IgD-negative memory B cell (primary cell): ENCODE data around the gene CABCOCO1. TPM values are rescaled to one million over a fixed set of nuclear protein-coding genes. Genes with fewer than 3 reads are reported as not detected.

Experiments
- H3K27ac Mint-ChIP-seq, 3 donors: one replicate each; pipeline ENCODE4 v1.8.0; 2020 to 2022; ENCODE audit warnings: mild to moderate bottlenecking in 3 of 3, mixed read lengths in 3 of 3, moderate library complexity in 1 of 3
- H3K27me3 Mint-ChIP-seq: one replicate; pipeline ENCODE4 v1.8.0; 2021; ENCODE audit warnings: mixed read lengths
- H3K36me3 Mint-ChIP-seq: one replicate; pipeline ENCODE4 v1.8.0; 2020; ENCODE audit warnings: mild to moderate bottlenecking, mixed read lengths
- H3K4me1 Mint-ChIP-seq, 3 donors: one replicate each; pipeline ENCODE4 v1.8.0; 2020 to 2022; ENCODE audit warnings: mixed read lengths in 3 of 3, mild to moderate bottlenecking in 1 of 3
- H3K4me3 Mint-ChIP-seq, 4 donors: one replicate each; pipeline ENCODE4 v1.8.0; 2020 to 2022; ENCODE audit warnings: mild to moderate bottlenecking in 4 of 4, mixed read lengths in 4 of 4, moderate library complexity in 3 of 4
- H3K9me3 Mint-ChIP-seq, 3 donors: one replicate each; pipeline ENCODE4 v1.8.0; 2020 to 2021; ENCODE audit warnings: mixed read lengths in 3 of 3, mild to moderate bottlenecking in 1 of 3
- polyA plus RNA-seq: library from polyadenylated mRNA; unstranded; fragments of 300-500 nt; fragmentation: Illumina TruSeq; gene quantifications from one replicate; pipeline ENCODE4 v1.2.3, GENCODE V29; 2021

The CABCOCO1 gene
- polyA plus RNA-seq, 1 donor from 2014 or later, result not detected

GRCh38 chr10:61787170-61787569 lies 124.4 kb downstream of the CABCOCO1 start:
- Mint-ChIP-seq H3K9me3 (no peaks in the 10 kb centered on the region), H3K27me3 (no peaks in the 10 kb centered on the region), H3K27ac (no peak overlapping the region), H3K4me1 (peaks cover 0 to 11% (median 3%) of the 10 kb centered on the region in 3 donors), H3K36me3 (peaks cover 4% of the 10 kb centered on the region), H3K4me3 (no peak overlapping the region)

GRCh38 chr10:61789031-61789430 lies 126.3 kb downstream of the CABCOCO1 start:
- Mint-ChIP-seq H3K27ac (no peak overlapping the region), H3K4me3 (no peak overlapping the region), H3K4me1 (peaks cover 0 to 11% (median 3%) of the 10 kb centered on the region in 3 donors), H3K36me3 (peaks cover 3% of the 10 kb centered on the region), H3K27me3 (no peaks in the 10 kb centered on the region), H3K9me3 (no peaks in the 10 kb centered on the region)

- H3K27me3 Mint-ChIP-seq, result no peaks in the 10 kb centered on the region
- H3K4me1 Mint-ChIP-seq, result peaks cover 0 to 5% (median 3%) of the 10 kb centered on the region in 3 donors
- no peaks in the 10 kb centered on the region for H3K9me3 Mint-ChIP-seq
- H3K27ac Mint-ChIP-seq, result no peak overlapping the region
- H3K4me3 Mint-ChIP-seq, result no peak overlapping the region
- H3K36me3 Mint-ChIP-seq, result peaks cover 3% of the 10 kb centered on the region
Observed at GRCh38 chr10:61791216-61791615, 128.5 kb downstream of the CABCOCO1 start.

GRCh38 chr10:61792097-61792716 lies 129.5 kb downstream of the CABCOCO1 start:
- no peak overlapping the region for H3K4me3 Mint-ChIP-seq
- H3K27me3 Mint-ChIP-seq, result no peaks in the 10 kb centered on the region
- no peaks in the 10 kb centered on the region for H3K9me3 Mint-ChIP-seq
- H3K27ac Mint-ChIP-seq, result no peak overlapping the region
- peaks cover 3% of the 10 kb centered on the region for H3K36me3 Mint-ChIP-seq
- peaks cover 0 to 1% (median 0%) of the 10 kb centered on the region in 3 donors for H3K4me1 Mint-ChIP-seq

- H3K36me3 Mint-ChIP-seq, result peaks cover 3% of the 10 kb centered on the region
- no peak overlapping the region for H3K27ac Mint-ChIP-seq
- no peaks in the 10 kb centered on the region for H3K27me3 Mint-ChIP-seq
- H3K4me1 Mint-ChIP-seq, result no peaks in the 10 kb centered on the region
- no peaks in the 10 kb centered on the region for H3K9me3 Mint-ChIP-seq
- H3K4me3 Mint-ChIP-seq, result no peak overlapping the region
Observed at GRCh38 chr10:61792921-61793320, 130.2 kb downstream of the CABCOCO1 start.

GRCh38 chr10:61793760-61794703 lies 131.3 kb downstream of the CABCOCO1 start:
- Mint-ChIP-seq H3K4me3 (no peak overlapping the region), H3K9me3 (no peaks in the 10 kb centered on the region), H3K27ac (no peak overlapping the region), H3K27me3 (no peaks in the 10 kb centered on the region), H3K36me3 (peaks cover 3% of the 10 kb centered on the region), H3K4me1 (no peaks in the 10 kb centered on the region)

GRCh38 chr10:61795147-61795546 lies 132.4 kb downstream of the CABCOCO1 start:
- Mint-ChIP-seq H3K36me3 (peaks cover 3% of the 10 kb centered on the region), H3K9me3 (no peaks in the 10 kb centered on the region), H3K4me3 (no peak overlapping the region), H3K27ac (no peak overlapping the region), H3K4me1 (no peaks in the 10 kb centered on the region), H3K27me3 (no peaks in the 10 kb centered on the region)

GRCh38 chr10:61795551-61795950 lies 132.8 kb downstream of the CABCOCO1 start:
- Mint-ChIP-seq H3K27ac (no peak overlapping the region), H3K4me3 (no peak overlapping the region), H3K36me3 (peaks cover 2% of the 10 kb centered on the region), H3K27me3 (no peaks in the 10 kb centered on the region), H3K9me3 (no peaks in the 10 kb centered on the region), H3K4me1 (no peaks in the 10 kb centered on the region)

- H3K27ac Mint-ChIP-seq, result no peak overlapping the region
- H3K9me3 Mint-ChIP-seq, result no peaks in the 10 kb centered on the region
- H3K27me3 Mint-ChIP-seq, result no peaks in the 10 kb centered on the region
- no peaks in the 10 kb centered on the region for H3K4me1 Mint-ChIP-seq
- peak overlapping the region in 1 of 4 donors; percentile 1 for H3K4me3 Mint-ChIP-seq
- H3K36me3 Mint-ChIP-seq, result peaks cover 2% of the 10 kb centered on the region
Observed at GRCh38 chr10:61796785-61797184, 134.1 kb downstream of the CABCOCO1 start.

GRCh38 chr10:61797304-61798153 lies 134.8 kb downstream of the CABCOCO1 start:
- H3K9me3 Mint-ChIP-seq, result no peaks in the 10 kb centered on the region
- no peak overlapping the region for H3K27ac Mint-ChIP-seq
- no peaks in the 10 kb centered on the region for H3K4me1 Mint-ChIP-seq
- H3K4me3 Mint-ChIP-seq, result no peak overlapping the region
- H3K27me3 Mint-ChIP-seq, result no peaks in the 10 kb centered on the region
- H3K36me3 Mint-ChIP-seq, result no peaks in the 10 kb centered on the region

GRCh38 chr10:61798713-61799112 lies 136.0 kb downstream of the CABCOCO1 start:
- Mint-ChIP-seq H3K4me1 (no peaks in the 10 kb centered on the region), H3K9me3 (no peaks in the 10 kb centered on the region), H3K36me3 (no peaks in the 10 kb centered on the region), H3K4me3 (no peak overlapping the region), H3K27me3 (no peaks in the 10 kb centered on the region), H3K27ac (peak overlapping the region in 1 of 3 donors; percentile 25)

GRCh38 chr10:61801484-61801883 lies 138.8 kb downstream of the CABCOCO1 start:
- Mint-ChIP-seq H3K9me3 (no peaks in the 10 kb centered on the region), H3K36me3 (no peaks in the 10 kb centered on the region), H3K27me3 (no peaks in the 10 kb centered on the region), H3K4me1 (no peaks in the 10 kb centered on the region), H3K4me3 (no peak overlapping the region), H3K27ac (no peak overlapping the region)

- Mint-ChIP-seq H3K27ac (no peak overlapping the region), H3K9me3 (peaks cover 0 to 4% (median 0%) of the 10 kb centered on the region in 3 donors), H3K27me3 (no peaks in the 10 kb centered on the region), H3K36me3 (no peaks in the 10 kb centered on the region), H3K4me1 (no peaks in the 10 kb centered on the region), H3K4me3 (no peak overlapping the region)
Observed at GRCh38 chr10:61803269-61803668, 140.5 kb downstream of the CABCOCO1 start.

- Mint-ChIP-seq H3K9me3 (peaks cover 0 to 4% (median 0%) of the 10 kb centered on the region in 3 donors), H3K27me3 (no peaks in the 10 kb centered on the region), H3K4me3 (no peak overlapping the region), H3K4me1 (no peaks in the 10 kb centered on the region), H3K36me3 (no peaks in the 10 kb centered on the region), H3K27ac (no peak overlapping the region)
Observed at GRCh38 chr10:61804414-61804813, 141.7 kb downstream of the CABCOCO1 start.

- no peaks in the 10 kb centered on the region for H3K4me1 Mint-ChIP-seq
- H3K27ac Mint-ChIP-seq, result no peak overlapping the region
- no peaks in the 10 kb centered on the region for H3K36me3 Mint-ChIP-seq
- no peak overlapping the region for H3K4me3 Mint-ChIP-seq
- H3K9me3 Mint-ChIP-seq, result peaks cover 0 to 4% (median 0%) of the 10 kb centered on the region in 3 donors
- H3K27me3 Mint-ChIP-seq, result no peaks in the 10 kb centered on the region
Observed at GRCh38 chr10:61805091-61805490, 142.4 kb downstream of the CABCOCO1 start.
